ENCODE data around the gene TPSD1.

Gene TPSD1

GRCh38 chr16:1299012-1299867 is 43.4 kb downstream of the TPSD1 start:
- DNase-seq (ENCODE audit: low spot score) = no peak

- DNase-seq (ENCODE audit: low spot score) = no peak
Observed at GRCh38 chr16:1299868-1300203, 44.0 kb downstream of the TPSD1 start.

GRCh38 chr16:1300664-1301476 is 45.0 kb downstream of the TPSD1 start:
- DNase-seq (ENCODE audit: low spot score) = peak; percentile 75

- no peak for DNase-seq (ENCODE audit: low spot score)
Observed at GRCh38 chr16:1301562-1301961, 45.7 kb downstream of the TPSD1 start.

GRCh38 chr16:1305823-1306222 is 50.0 kb downstream of the TPSD1 start:
- DNase-seq (ENCODE audit: low spot score) = no peak

- no peak for DNase-seq (ENCODE audit: low spot score)
Observed at GRCh38 chr16:1306334-1306733, 50.5 kb downstream of the TPSD1 start.

GRCh38 chr16:1308036-1308976 is 52.4 kb downstream of the TPSD1 start:
- peak; percentile 54 for DNase-seq (ENCODE audit: low spot score)

Data from activated CD4-positive, alpha-beta T cell treated with anti-CD3 and anti-CD28 coated beads, Interleukin-2, Interleukin-4, amounts not matched to agents 100 ng/mL and 50 ng/mL, durations not matched to agents 16 hours and 8 hours (primary cell).